Measurements from ENCODE around the gene SPHK1.

- TF ChIP-seq CTCF (IDR thresholded peaks at IDR 0.05; ENCODE audit: poor library complexity, severe bottlenecking) (no peak), EZH2 (IDR thresholded peaks at IDR 0.05; ENCODE audit: borderline replicate concordance, insufficient read depth, low read length, poor library complexity, severe bottlenecking) (no peak), EP300 (conservative IDR thresholded peaks at IDR 0.05; ENCODE audit: poor library complexity, severe bottlenecking) (no peak), MXI1 (conservative IDR thresholded peaks at IDR 0.05; ENCODE audit: poor library complexity, severe bottlenecking) (no peak), SMC3 (conservative IDR thresholded peaks at IDR 0.05; ENCODE audit: poor library complexity) (no peak), POLR2AphosphoS5 (IDR thresholded peaks at IDR 0.05) (no peak), RAD21 (conservative IDR thresholded peaks at IDR 0.05) (no peak), TAF1 (IDR thresholded peaks at IDR 0.05; ENCODE audit: low read depth) (no peak), REST (IDR thresholded peaks at IDR 0.05; ENCODE audit: borderline replicate concordance) (no peak)
Measured at GRCh38 chr17:76416457-76416856, 32.0 kb downstream of the SPHK1 start.

All from neural cell (in vitro differentiated cells).